GM12878 (cell line): ENCODE data around the gene AATF. TPM values are rescaled to one million over a fixed set of nuclear protein-coding genes. Genes with fewer than 3 reads are reported as not detected.

ENCODE experiments used
- ATAC-seq: fragments of 200-7000 bp; cut with Tn5 transposase; 3 replicates; pipeline ENCODE4 v1.9.1; 2020; ENCODE audit warnings: mild to moderate bottlenecking, moderate library complexity
- BruUV-seq: library from RNA; stranded (reverse); fragments of 400-500 nt; replicated peaks from 2 replicates; lab custom pipeline; 2021; lab: Mats Ljungman, UMichigan
- CTCF ChIA-PET: fragments of 300-600 bp; sonication (Branson Sonifier 250); formaldehyde crosslinking; extraction: SDS; loops from one replicate; lab custom pipeline; 2021; ENCODE audit warnings: inconsistent platforms; lab: Yijun Ruan, JAX
- POLR2A ChIA-PET: fragments of 350-600 bp; formaldehyde crosslinking; extraction: SDS; loops from one replicate; lab custom pipeline; 2021; ENCODE audit warnings: inconsistent platforms; lab: Charles Lee
- RAD21 ChIA-PET: fragments of 300-600 bp; sonication (Branson Sonifier 250); formaldehyde crosslinking; loops from one replicate; lab custom pipeline; 2023; ENCODE audit warnings: antibody characterized with exemption; ENCODE audit not compliant: unreplicated experiment; lab: Charles Lee
- SMC1A ChIA-PET: fragments of 300-600 bp; sonication (Branson Sonifier 250); formaldehyde crosslinking; loops from one replicate; lab custom pipeline; 2023; ENCODE audit not compliant: unreplicated experiment, uncharacterized antibody; lab: Charles Lee
- DNase-seq: peaks from one replicate; pipeline ENCODE4 v3.0.0-alpha.2; 2011; ENCODE audit warnings: low read depth, low spot score
- FAIRE-seq: peaks from 3 replicates; lab custom pipeline; 2011; peaks lifted over from hg19 to GRCh38; lab: Jason Lieb, UNC
- H2AFZ ChIP-seq: 2 replicates; pipeline ENCODE4 v1.6.0; 2011; ENCODE audit warnings: low read depth, low read length, control low read depth; ENCODE audit not compliant: control insufficient read depth
- H3K27ac ChIP-seq: 2 replicates; pipeline ENCODE4 v1.5.1; 2011; ENCODE audit warnings: control low read depth; ENCODE audit not compliant: control insufficient read depth, insufficient read depth
- H3K27me3 ChIP-seq, 2 experiments: replicated peaks in 1 of 2; 2 replicates each; pipeline versions ENCODE4 v1.6.0 to v1.6.1; 2011; ENCODE audit warnings: low read length in 1 of 2; ENCODE audit not compliant: control insufficient read depth in 2 of 2, insufficient read depth in 2 of 2
- H3K36me3 ChIP-seq, 2 experiments: 2 replicates each; pipeline ENCODE4 v1.5.1; 2011; ENCODE audit warnings: low read length in 1 of 2; ENCODE audit not compliant: control insufficient read depth in 2 of 2, insufficient read depth in 2 of 2
- H3K4me1 ChIP-seq: 2 replicates; pipeline ENCODE4 v1.6.1; 2011; ENCODE audit warnings: mild to moderate bottlenecking, low read length, moderate library complexity, mixed read lengths; ENCODE audit not compliant: control insufficient read depth, insufficient read depth
- H3K4me2 ChIP-seq: 2 replicates; pipeline ENCODE4 v1.6.0; 2011; ENCODE audit warnings: control low read depth; ENCODE audit not compliant: control insufficient read depth, insufficient read depth
- H3K4me3 ChIP-seq: fragments of 200-600 bp; sonication (generic); 2 replicates; pipeline ENCODE4 v1.5.1; 2016
- H3K79me2 ChIP-seq: 2 replicates; pipeline ENCODE4 v1.6.0; 2011; ENCODE audit warnings: low read length; ENCODE audit not compliant: control insufficient read depth, insufficient read depth
- H3K9ac ChIP-seq: 2 replicates; pipeline ENCODE4 v1.8.0; 2011; ENCODE audit warnings: low read length, control low read depth, mixed read lengths; ENCODE audit not compliant: control insufficient read depth, insufficient read depth
- H3K9me3 ChIP-seq: replicated peaks from 3 replicates; pipeline ENCODE4 v1.5.1; 2011; ENCODE audit warnings: mild to moderate bottlenecking, low read length; ENCODE audit not compliant: control insufficient read depth, insufficient read depth
- H4K20me1 ChIP-seq: 2 replicates; pipeline ENCODE4 v1.6.0; 2011; ENCODE audit not compliant: control insufficient read depth, insufficient read depth
- ASH2L ChIP-seq: fragments of 300-600, 200-600 bp; sonication (generic); IDR thresholded peaks from 2 replicates; pipeline ENCODE4 v1.6.1; 2017; ENCODE audit warnings: low read depth, mild to moderate bottlenecking, borderline replicate concordance
- ATF2 ChIP-seq: IDR thresholded peaks from 2 replicates; pipeline ENCODE4 v1.6.1; 2012; ENCODE audit warnings: low read length, inconsistent platforms
- CHD4 ChIP-seq: fragments of 200-600 bp; sonication (generic); IDR thresholded peaks from 2 replicates; pipeline ENCODE4 v1.6.1; 2016; ENCODE audit warnings: mild to moderate bottlenecking
- IKZF2 ChIP-seq, 2 experiments: fragments of 450-650 bp; IDR thresholded peaks; 2 replicates each; pipeline ENCODE4 v1.6.1; 2017; ENCODE audit warnings: mild to moderate bottlenecking in 2 of 2, moderate library complexity in 2 of 2
- MTA2 ChIP-seq: fragments of 450-650 bp; IDR thresholded peaks from 2 replicates; pipeline ENCODE4 v1.6.1; 2016; ENCODE audit warnings: low read depth, mild to moderate bottlenecking, moderate library complexity
- MYC ChIP-seq: IDR thresholded peaks from 2 replicates; pipeline ENCODE4 v1.6.1; 2011; ENCODE audit warnings: mild to moderate bottlenecking, low read length, moderate library complexity, inconsistent platforms; ENCODE audit not compliant: insufficient read depth, insufficient replicate concordance, insufficient read length, severe bottlenecking
- POLR2AphosphoS5 ChIP-seq: IDR thresholded peaks from 2 replicates; pipeline ENCODE4 v1.6.1; 2011; ENCODE audit warnings: mild to moderate bottlenecking, low read length, inconsistent platforms
- RFX5 ChIP-seq: IDR thresholded peaks from 2 replicates; pipeline ENCODE4 v1.6.1; 2011; ENCODE audit warnings: low read depth, low read length, improper control_type of control experiment
- SIX5 ChIP-seq: IDR thresholded peaks from 2 replicates; pipeline ENCODE4 v1.6.1; 2011; ENCODE audit warnings: mild to moderate bottlenecking, low read depth, low read length, moderate library complexity; ENCODE audit not compliant: severe bottlenecking
- SUPT20H ChIP-seq: IDR thresholded peaks from 2 replicates; pipeline ENCODE4 v1.6.1; 2011; ENCODE audit warnings: low read depth, mild to moderate bottlenecking, low read length, moderate library complexity, borderline replicate concordance; ENCODE audit not compliant: control insufficient read depth
- SUZ12 ChIP-seq: fragments of 200-600 bp; sonication (generic); IDR thresholded peaks from one replicate; pipeline ENCODE4 v1.6.1; 2018; ENCODE audit warnings: antibody characterized with exemption, mild to moderate bottlenecking; ENCODE audit not compliant: unreplicated experiment
- TAF1 ChIP-seq: IDR thresholded peaks from 2 replicates; pipeline ENCODE4 v1.6.1; 2011; ENCODE audit warnings: mild to moderate bottlenecking, low read depth, low read length, borderline replicate concordance
- TBL1XR1 ChIP-seq: IDR thresholded peaks from 2 replicates; pipeline ENCODE4 v1.6.1; 2012; ENCODE audit warnings: low read depth, low read length, improper control_type of control experiment
- USF1 ChIP-seq: IDR thresholded peaks from 2 replicates; pipeline ENCODE4 v1.6.1; 2011; ENCODE audit warnings: borderline replicate concordance, low read depth, mild to moderate bottlenecking, moderate library complexity, mixed read lengths, low read length; ENCODE audit not compliant: insufficient read depth; ENCODE audit errors: extremely low read length
- ZBED1 ChIP-seq: IDR thresholded peaks from 2 replicates; pipeline ENCODE4 v1.6.1; 2016; ENCODE audit warnings: borderline replicate concordance
- WGBS: methylation state at CpG from one replicate; pipeline ENCODE4 v1.1.6; 2016; ENCODE audit warnings: low lambda C conversion rate; ENCODE audit not compliant: insufficient replicate concordance, insufficient coverage; ENCODE audit errors: missing lambda C conversion rate; 5-methylcytosine and 5-hydroxymethylcytosine counted together
- in situ Hi-C: fragments of 300-500 bp; cut with MboI; formaldehyde crosslinking; loops from 9 replicates; pipeline ENCODE4 v1.14.3; 2018; ENCODE audit warnings: mixed read lengths
- intact Hi-C: fragments of 100-400 bp; cut with micrococcal nuclease; formaldehyde crosslinking; loops from one replicate; pipeline ENCODE4 v1.14.2; 2022; ENCODE audit not compliant: unreplicated experiment
- polyA plus RNA-seq, 11 experiments: library from polyadenylated mRNA; depleted of rRNA in 4 of 11; unstranded in 6 of 11; stranded (reverse) in 5 of 11; fragments of >200 nt; fragmentation: Nextera tagmentation in 4 of 11; fragmentation: Illumina TruSeq in 1 of 11; extraction: Ambion mirVana in 4 of 11; extraction: Trizol in 1 of 11; gene quantifications; 1 replicate in 1 of 11; 2 replicates in 10 of 11; pipeline versions ENCODE4 v1.2.1 to v1.2.3, GENCODE V29; 2011 to 2016; ENCODE audit warnings: inconsistent platforms in 2 of 11, missing spikeins in 2 of 11, low read depth in 1 of 11
- total RNA-seq, 4 experiments: library from RNA; depleted of rRNA in 3 of 4; stranded (reverse); fragments of >200 nt in 3 of 4; fragmentation: Illumina TruSeq in 1 of 4; extraction: Trizol in 1 of 4; gene quantifications; 2 replicates each; pipeline versions ENCODE4 v1.2.1 to v1.2.3, GENCODE V29; 2013 to 2021
- TF ChIP-seq, protein P1 (sequence below): fragments of 150-350 bp; IDR thresholded peaks from 2 replicates; pipeline ENCODE4 v1.6.1; 2014; ENCODE audit warnings: mild to moderate bottlenecking, low read depth, low read length
- TF ChIP-seq, protein P2 (sequence below): IDR thresholded peaks from 2 replicates; pipeline ENCODE4 v1.6.1; 2012; ENCODE audit warnings: low read depth, low read length, improper control_type of control experiment

The AATF gene
- total and polyA plus RNA-seq, 10 of the 15 experiments (the other 5 are each of a cell fraction or from before 2014, with no cell fraction given): 36.8 to 110 (median 77.9) TPM

GRCh38 chr17:37024181-37024637 lies 75.5 kb downstream of the AATF start (continued):
- no peak for TF ChIP-seq RFX5
- TF ChIP-seq SUPT20H: no peak
- no peak for TF ChIP-seq ZBED1
- no peak for TF ChIP-seq ASH2L
- no peak for TF ChIP-seq MTA2
- no peak for TF ChIP-seq TAF1

DNA sequence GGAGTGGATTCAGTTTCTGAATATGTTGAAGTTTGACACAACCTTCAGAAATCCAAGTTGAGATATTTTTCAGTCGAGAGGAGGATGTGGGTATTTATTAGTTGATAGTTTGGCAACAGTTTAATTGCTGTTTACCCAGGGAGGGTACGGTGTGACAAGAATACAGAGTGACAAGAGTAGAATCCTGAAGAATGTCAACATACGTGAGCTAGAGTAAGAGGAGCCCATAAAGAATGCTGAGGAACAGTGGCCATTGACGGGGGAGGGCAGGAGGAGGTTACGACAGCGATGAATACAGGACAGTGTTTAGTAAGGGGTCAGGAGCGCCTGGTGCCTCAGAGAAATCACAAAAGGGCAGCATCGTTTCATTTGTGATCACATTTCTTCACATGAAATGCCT lies 76.5 kb downstream of the AATF start:
- Histone ChIP-seq H3K27me3 (no peaks in the 10 kb centered on the region), H3K27ac (no peak overlapping the region), H3K4me1 (peaks cover 13% of the 10 kb centered on the region), H3K79me2 (no peaks in the 10 kb centered on the region), H3K9me3 (no peaks in the 10 kb centered on the region; the same call in 2 of the 3 replicates), H3K36me3 (peaks cover 2 to 15% of the 10 kb centered on the region in 2 experiments; a peak in 2 of 4 replicates), H3K4me2 (no peak overlapping the region), H3K9ac (no peak overlapping the region), H2AFZ (no peak overlapping the region), H3K4me3 (no peak overlapping the region), H4K20me1 (no peaks in the 10 kb centered on the region)
- DNase-seq (no peak), FAIRE-seq (no peak), ATAC-seq (no peak)
- SMC1A ChIA-PET: no interaction called here
- RAD21 ChIA-PET: no interaction called here
- 95% methylated on average over 8 of the region's 8 CpGs for WGBS
- intact Hi-C loops: no loop called here
- POLR2A ChIA-PET: no interaction called here
- CTCF ChIA-PET: no interaction called here
- in situ Hi-C loops: no loop called here
- BruUV-seq: no TSS peak
- TF ChIP-seq CHD4 (no peak), MYC (no peak), SUZ12 (no peak), ATF2 (no peak), POLR2AphosphoS5 (no peak), IKZF2 (IDR thresholded peaks at IDR 0.05) (no peak), USF1 (no peak), TBL1XR1 (no peak), SIX5 (no peak), ASH2L (no peak)
- TF ChIP-seq, protein P1, sequence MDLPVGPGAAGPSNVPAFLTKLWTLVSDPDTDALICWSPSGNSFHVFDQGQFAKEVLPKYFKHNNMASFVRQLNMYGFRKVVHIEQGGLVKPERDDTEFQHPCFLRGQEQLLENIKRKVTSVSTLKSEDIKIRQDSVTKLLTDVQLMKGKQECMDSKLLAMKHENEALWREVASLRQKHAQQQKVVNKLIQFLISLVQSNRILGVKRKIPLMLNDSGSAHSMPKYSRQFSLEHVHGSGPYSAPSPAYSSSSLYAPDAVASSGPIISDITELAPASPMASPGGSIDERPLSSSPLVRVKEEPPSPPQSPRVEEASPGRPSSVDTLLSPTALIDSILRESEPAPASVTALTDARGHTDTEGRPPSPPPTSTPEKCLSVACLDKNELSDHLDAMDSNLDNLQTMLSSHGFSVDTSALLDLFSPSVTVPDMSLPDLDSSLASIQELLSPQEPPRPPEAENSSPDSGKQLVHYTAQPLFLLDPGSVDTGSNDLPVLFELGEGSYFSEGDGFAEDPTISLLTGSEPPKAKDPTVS: no peak
- TF ChIP-seq, protein P2, sequence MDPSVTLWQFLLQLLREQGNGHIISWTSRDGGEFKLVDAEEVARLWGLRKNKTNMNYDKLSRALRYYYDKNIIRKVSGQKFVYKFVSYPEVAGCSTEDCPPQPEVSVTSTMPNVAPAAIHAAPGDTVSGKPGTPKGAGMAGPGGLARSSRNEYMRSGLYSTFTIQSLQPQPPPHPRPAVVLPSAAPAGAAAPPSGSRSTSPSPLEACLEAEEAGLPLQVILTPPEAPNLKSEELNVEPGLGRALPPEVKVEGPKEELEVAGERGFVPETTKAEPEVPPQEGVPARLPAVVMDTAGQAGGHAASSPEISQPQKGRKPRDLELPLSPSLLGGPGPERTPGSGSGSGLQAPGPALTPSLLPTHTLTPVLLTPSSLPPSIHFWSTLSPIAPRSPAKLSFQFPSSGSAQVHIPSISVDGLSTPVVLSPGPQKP: no peak
